ENCODE measurements around the gene TRIM50.

DNA sequence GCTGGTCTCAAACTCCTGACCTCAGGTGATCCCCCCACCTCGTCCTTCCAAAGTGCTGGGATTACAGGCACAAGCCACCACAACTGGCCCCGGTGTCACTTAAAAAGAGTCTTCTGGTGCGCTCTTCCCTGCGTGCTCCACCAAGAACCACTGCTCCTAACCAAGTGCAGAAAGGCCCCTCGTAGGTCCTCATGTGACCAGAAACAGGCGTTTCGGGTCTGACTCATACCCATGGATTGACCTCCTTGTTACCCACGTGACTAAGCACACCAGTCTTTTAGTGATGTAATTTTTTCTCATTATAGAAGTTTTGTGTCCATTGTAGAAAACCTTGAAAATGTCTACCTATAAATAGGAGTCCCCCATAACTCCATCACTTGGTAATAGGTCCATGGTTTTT is 14.0 kb upstream of the TRIM50 start:
- TF ChIP-seq CTCF (conservative IDR thresholded peaks at IDR 0.05; ENCODE audit: low read depth in 2 of 2) (no peak), POLR2AphosphoS5 (IDR thresholded peaks at IDR 0.05; ENCODE audit: low read depth) (no peak), EZH2phosphoT487 (IDR thresholded peaks at IDR 0.05; ENCODE audit: unreplicated experiment) (no peak)

Data from GM23338 (cell line).